ENCODE data around the gene CD55.

- no peak for TF ChIP-seq POLR2AphosphoS5 (IDR thresholded peaks at IDR 0.05; ENCODE audit: borderline replicate concordance, low read depth, low read length)
- TF ChIP-seq EZH2 (IDR thresholded peaks at IDR 0.05) = no peak
- no peak for TF ChIP-seq FOXP2 (optimal IDR thresholded peaks at IDR 0.05; ENCODE audit: control extremely low read depth, extremely low read length, insufficient read depth)
Measured at GRCh38 chr1:207362962-207363860, 41.7 kb downstream of the CD55 start.
